ENCODE measurements around the gene TRMT11.
"Not testable (repeated sequence)": the region's sequence is repeated elsewhere in the genome, so short reads cannot be mapped to it uniquely, and the experiment has no call there.

Gene TRMT11

DNA sequence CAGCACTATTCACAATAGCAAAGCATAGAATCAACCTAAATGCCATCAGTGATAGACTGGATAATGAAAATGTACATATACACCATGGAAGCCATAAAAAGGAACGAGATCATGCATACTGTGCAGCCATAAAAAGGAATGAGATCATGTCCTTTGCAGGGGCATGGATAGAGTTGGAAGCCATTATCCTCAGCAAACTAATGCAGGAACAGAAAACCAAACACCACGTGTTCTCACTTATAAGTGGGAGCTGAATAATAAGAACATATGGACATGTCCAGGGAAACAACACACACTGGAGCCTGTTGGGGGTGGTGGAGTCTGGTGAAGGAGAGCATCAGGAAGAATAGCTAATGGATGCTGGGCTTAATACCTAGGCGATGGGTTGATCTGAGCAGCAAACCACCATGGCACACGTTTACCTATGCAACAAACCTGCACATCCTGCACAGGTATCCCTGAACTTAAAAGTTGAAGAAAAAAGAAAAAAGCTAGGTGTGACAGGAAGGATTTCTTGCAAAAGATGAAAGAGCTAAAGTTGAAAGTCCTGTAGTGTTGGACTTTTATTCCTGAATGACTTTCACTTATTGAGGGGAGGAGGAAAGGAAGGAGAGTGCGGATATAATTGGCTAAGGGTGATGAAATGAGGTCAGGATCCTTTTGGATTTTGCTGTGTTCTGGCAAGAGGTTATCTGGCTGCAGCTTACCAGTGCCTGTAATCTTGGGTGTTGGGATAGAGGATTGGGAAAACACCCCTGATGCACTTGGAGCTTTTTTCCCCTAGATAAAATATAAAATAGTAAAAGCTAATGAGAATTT, 8.5 kb downstream of the TRMT11 start:
- DNase-seq, result no peak

DNA sequence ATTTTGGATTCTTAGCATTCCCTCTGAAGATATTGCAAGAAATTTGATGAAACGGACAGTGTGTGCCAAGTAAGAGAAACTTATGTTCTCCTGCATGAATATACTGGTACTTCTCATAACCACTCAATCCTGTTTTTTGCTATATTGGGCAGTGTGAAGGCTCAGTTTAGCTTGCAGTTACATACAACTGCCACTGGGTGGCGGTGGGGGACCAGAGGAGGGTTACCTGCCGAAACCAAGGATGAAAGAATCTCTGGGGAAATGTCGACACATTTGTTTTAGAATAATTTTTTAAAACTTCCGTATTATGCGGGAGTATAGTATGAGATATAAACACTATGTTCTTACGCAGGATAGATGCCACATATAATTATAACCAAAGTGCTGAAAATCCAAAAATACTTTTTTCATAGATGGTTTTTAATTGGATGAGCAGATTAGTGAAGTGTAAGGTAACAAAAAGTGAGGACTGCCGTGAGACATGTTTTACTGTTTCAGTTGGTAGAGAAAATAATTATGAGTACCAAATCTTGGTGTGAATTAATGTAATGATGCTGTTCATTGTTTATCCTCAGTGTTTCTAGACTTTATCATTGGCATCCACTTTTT, 9.7 kb downstream of the TRMT11 start:
- no peak for DNase-seq

DNA sequence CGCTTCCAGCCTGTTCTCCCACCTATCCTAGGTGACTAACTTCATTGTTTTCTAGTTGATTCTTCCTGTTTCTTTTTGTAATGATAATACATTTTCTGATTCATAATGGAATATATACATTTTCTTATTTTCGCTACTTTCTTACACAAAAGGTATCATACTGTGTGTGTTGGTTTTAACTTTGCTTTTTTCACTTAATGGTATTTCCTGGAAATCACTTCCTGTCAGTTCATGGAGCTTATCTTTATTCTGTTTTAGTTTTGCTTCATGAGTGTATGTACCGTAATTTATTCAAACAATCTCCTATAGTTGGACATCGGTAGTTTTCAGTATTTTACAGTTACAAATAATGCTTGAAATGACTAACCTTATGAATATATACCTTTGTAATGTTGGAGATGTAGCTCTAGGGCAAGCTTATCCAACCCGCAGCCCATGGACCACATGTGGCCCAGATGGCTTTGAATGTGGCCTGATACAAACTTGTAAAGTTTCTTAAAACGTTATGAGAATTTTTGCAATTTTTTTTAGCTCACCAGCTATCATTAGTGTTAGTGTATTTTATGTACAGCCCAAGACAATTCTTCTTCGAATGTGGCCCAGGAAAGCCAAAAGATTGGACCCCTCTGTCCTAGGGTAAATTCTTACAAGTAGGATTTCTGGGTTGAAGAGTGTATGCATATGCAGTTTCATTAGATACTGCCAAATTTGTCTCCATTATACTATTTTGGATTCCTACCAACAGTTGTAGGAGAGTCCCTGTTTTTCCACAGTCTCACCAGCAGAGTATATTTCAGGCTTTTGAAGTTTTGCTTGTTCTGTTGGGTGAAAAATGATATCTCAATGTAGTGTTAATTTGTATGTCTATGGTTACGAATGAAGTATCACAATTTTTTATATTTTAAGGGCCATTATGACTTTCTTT, 16.7 kb downstream of the TRMT11 start:
- DNase-seq, result no peak

DNA sequence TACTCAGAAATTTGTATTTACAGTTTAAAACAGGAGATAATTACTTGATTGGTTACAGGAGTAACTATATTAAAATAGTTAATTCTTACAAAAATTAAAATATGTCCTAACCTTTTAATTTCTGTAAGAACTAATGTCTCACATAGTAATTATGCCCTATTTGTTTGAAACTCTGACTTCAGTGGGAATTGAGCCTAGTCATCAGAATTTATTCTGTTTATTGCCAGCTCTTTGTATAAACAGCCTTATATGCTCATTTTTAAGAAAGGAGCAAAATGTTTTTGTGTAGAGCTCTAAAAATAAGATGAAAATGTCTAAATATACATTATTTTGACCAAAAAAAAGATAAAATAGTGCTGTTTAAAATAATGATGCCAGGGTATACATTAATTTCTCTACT, 21.5 kb downstream of the TRMT11 start:
- DNase-seq, result no peak

DNA sequence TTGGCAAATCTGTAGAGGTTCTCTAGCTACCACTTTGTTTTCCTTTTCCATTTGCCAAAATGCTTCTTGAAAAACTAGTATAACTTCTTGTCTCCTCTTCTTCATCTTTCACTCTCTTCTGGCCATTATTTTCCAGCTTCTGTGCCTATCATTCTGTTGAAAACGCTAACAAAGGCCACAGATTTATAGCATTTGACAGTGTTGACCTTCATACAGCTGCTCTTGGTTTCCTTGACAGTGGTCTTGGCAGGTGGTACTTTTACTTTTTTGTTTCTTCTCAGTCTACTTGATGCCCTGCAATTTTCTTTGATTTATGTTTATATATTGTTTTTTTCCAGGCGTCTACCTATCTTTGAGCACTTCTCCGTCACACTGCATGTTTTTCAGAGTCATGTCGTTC, 23.7 kb downstream of the TRMT11 start:
- DNase-seq, result no peak

DNA sequence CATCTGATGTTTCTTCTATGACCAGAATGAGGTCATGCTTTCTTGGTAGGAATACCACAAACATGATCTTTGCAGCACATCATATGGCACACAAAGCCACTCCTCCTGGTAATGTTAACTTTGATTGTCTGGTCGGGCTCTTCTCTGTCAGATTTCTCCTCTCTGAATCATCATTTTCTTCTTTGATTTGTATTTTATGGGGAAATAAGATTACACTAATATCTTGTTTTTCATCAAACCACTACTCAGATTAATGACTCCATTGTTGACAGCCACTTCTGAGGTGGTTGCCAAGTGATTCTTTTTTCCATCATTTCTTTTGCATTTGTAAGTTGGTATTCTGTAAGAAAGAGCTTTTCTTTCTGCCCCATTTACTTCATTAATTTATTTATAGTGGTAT, 29.5 kb downstream of the TRMT11 start:
- DNase-seq, result no peak

DNA sequence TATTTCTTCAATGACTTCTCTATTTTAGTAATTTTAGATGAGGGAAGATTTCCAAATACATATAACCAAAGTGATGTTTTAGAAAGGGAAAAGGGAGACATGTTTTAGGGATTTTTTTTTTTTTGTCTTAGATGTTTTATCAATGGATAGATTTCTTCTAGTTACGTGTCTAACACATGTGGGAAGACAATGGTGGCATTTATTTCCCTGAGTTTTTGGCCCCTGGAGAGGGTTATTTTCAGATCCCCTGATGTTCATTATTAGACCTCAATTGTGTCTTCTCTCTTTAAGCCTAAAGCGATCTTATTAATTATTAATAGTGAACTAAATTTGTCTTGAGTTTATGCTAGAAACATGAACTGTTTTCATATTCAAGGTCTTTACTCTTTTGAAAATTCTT, 30.3 kb downstream of the TRMT11 start:
- DNase-seq, result no peak

DNA sequence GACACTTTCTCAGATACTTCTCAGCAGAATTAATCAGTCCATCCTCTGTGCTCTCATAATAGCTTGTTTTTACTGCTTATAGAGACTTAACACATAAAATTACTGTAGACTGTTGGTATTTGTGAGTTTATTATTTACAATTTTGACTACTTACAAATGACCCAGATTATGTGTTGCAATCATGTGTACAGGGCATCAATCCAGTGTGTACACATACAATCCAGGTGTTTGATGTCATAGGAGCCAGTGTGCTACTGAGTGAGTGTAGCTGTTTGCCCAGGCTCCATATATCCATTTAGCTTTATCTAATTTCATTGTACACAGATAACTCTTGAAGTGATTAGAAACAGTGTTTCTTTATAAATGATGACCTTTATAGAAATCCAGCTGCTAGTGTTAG, 31.3 kb downstream of the TRMT11 start:
- DNase-seq, result no peak

DNA sequence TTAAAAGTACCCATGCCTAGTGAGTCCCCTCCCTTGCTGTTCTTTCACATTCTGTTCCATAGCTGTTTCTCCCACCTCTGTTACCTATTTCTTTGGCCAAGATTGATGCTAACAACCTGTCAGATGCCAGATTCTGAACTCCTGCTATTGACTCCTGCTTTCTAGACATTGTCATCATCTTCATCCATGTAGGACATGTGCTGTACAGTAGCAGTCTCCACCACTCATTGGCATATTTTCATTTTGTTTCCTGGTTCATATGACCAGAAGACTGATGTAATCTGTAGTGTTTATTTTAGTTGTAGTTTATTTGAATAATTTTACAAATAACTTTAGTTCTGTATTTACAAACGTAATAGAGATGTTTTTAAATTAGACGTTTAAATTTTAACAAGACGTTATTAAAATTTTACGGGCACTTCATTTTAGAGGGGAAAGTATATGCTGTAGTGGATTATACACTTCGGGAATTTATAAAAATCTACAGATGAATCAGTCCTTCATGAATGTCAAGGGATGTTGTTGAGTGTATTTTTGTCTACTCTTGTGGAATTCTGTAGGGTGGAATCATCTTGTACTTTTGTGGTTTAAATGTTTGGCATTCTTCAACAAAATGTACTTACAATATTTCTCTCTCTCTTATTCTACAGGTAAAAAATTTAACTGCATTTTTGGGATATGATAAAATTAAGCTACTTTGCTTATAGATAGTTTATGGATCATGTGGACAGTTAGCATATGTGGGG, 34.1 kb downstream of the TRMT11 start:
- DNase-seq, result no peak

DNA sequence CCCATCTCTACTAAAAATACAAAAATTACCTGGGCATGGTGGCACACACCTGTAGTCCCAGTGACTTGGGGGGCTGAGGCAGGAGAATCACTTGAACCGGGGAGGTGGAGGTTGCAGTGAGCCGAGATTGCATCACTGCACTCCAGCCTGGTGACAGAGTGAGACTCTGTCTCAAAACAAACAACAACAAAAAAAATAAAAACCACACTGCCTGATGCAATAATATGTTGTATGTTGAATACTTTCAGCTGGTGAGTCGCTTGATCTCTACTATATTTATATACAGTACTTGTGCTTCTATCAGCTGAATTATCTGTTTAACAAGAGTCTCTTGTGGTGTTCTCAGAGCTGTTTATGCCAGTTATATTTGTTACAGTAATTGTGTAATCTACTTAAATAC, 37.1 kb downstream of the TRMT11 start:
- DNase-seq, result not testable (repeated sequence)

DNA sequence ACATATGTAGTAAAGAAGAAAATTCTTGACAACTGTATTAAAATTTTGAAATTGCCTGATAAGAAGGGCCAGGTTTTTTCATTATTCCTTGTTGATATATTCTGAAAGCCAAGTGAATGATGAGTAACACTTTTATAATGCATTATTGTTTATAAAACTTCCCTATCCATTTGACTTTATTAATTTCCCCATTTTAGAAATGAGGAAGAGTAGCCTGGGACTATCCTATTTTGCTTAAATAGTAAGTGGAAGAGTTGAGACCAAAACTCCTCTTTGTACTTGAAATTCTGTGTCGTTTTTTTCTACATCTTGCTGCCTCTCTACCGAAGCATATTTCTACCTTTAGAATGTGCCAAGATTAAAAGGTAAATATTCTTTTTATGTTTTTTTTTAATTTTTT, 39.7 kb downstream of the TRMT11 start:
- no peak for DNase-seq

DNA sequence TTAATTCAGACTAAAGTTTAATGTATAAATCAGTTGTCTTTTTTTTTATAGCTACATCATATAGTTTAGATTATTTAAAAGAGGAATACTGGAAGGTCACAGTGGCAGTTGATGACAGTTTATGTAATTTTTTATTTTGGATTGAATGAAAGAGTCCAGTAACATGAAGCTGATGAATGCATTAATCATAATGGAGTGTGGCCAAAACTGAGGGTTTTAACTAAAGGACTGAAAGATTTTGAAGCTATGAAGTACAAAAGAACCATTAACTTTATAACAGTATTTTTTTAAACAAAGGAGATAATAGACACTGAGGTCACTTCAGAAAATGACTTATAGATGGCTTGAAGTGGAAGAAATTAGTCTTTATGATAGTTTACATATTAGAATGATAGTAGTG, 41.3 kb downstream of the TRMT11 start:
- DNase-seq, result no peak

DNA sequence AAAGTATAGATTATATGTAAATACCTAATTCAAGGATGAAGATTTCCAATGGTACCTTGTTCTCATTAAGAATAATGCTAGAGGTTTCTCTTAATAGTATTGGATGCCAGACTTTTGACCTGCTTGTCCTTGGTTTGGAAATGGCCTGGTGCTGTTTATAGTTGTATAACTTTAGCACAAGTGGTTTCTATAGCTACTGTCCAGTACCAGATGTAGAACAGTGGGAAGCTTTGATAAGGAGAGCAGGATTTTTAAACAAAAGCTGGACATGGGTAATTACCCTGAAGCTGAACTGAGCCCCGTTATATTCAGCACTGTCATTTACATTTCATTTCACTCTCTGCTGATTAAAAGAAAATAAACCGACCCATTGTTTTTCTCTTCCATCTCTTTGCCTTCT, 43.7 kb downstream of the TRMT11 start:
- DNase-seq, result no peak

DNA sequence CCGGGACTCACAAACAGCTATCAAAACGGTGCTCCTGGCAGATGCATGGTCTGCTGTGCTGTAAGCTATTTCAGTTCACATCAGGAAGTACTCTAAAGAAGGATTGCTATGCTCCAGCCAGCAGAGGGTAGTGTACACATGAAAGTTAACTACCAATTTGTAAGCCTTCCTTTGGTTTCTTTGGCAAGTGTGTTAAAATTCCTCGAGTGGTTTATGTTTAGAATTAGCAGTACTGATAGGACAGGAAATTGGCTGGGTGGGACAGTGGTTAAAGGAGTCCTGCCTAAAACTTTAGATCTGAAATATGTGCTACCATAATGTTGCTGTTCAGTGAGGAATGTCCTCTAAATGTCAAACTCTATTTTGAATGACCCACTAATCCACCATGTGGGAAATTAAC, 47.4 kb downstream of the TRMT11 start:
- no peak for DNase-seq

DNA sequence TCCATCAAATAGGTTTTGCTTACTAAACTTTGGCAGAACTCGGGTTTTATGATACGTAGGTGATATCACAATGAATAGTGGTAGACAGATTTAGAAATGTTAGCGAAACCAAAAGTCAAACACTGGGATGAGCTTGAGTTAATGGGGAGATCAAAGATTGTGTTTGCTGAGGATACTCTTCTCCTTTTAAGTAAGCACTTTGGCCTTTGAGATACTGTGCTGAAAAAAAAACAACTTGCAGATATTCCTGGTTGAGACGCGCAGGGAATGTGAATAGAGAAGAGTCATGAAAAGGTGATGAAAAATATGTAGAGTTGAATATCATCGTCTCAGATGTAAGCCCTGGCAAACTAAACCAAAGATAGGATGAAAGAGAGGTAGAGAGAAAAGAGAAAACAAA, 48.3 kb downstream of the TRMT11 start:
- DNase-seq, result no peak

DNA sequence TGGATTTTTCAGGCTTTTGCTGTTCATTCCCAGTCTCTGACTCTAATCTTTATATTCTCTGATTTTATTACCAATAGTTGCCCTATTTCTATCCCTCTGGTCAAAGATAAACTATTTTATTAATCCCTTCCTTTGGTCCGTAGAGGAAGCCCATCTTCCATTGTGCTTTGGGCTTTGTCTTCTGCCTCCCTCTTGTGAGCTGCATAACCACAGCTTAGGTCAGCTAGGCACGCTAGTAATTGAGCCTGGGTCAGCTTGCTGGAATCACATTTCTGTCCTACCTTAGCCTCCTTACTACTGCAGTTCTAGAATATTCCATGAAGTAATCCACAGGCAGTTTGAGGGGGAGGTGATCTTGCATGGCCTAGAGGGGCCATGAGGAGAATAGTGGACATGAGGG, 49.4 kb downstream of the TRMT11 start:
- DNase-seq, result no peak

DNA sequence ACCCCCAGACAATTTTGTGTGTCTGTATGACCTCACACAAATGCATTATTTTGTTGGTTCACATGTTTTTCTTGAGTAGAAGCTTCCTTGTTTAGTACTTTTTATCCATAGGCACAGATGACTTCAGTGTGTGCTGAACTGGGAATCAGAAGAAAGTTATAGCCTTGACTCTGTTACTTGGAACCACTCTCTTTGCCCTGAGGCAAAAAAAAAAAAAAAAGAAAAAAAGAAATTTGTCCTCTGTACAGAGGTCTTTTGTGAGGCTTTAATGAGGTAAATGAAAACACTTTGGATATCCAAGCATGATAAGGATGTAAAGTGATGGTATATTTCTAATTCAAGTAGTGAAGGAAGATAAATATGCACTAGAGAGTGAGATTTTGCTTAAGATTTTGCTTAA, 51.9 kb downstream of the TRMT11 start:
- no peak for DNase-seq

DNA sequence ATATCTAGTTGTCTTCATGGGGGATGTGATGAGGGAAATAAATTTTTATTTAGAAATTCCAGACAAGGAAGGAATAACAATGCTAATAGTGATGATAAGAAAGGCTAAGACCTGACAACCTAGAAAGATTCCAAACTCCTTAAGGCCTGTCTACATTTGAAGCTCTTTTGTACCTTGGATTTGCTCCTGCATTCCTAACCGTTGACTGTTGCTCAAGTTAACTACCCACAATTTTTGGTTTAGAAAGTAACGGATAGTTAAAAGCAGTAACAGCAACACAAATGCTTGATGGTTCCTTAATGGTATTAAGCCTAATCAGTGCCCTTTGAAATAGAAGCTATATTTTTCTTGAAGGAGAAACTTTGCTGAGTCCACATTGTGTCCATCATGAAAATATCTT, 52.9 kb downstream of the TRMT11 start:
- no peak for DNase-seq

DNA sequence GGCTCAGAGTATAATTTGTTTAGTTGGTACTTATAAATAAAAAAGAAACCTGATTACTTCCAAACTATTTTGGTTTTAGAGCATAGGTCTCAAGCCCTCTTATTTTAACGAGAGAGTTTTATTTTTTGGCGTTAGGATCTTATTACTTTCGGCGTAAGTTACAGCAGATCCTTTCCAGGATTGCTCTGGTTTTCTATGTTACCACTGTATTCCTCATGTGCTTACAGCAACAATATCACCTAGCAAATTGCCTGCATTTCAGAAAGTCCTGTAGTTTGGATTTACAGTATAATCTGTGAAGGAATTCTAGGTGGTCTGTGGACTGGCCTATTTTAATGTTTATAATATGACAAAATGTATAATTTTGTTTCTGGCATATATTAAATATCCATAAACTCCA, 54.1 kb downstream of the TRMT11 start:
- DNase-seq, result no peak

DNA sequence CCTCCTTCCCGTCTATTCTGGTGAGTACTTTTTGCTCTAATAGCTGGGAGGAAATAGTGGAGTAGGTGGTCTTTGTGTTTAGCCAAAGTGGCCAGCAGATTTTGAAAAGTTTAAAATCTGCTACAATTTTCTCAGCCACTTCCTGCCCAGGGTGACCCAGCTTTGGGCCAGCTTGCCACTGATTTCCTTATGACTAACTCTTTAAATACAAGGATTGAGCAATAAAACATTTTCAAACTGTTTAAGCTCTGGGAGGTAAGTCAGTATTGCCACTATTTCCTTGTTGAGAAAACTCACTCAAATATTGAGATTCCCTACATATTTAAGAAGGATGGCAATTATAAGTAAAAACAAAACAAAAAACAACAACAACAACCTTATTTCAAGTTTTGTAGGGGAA, 54.5 kb downstream of the TRMT11 start:
- DNase-seq, result no peak

DNA sequence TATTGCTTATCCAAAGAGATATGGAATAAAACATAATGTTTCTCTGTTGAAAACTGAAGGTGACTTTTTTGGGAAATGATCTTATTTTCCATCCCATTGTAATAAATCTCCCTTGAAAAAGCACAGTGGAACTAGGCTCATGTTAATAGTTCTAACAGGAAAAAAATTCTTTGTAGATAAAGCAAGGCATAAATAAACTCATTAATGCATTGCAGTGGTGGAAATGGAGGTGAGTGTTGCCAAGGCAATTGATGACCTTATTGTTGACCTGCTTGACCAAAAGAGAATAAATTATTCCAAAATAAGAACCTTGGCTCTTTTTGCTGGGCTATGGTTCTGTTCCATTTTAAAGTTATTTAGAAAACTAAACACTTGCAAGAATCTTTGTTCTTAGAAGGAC, 55.2 kb downstream of the TRMT11 start:
- DNase-seq, result no peak

DNA sequence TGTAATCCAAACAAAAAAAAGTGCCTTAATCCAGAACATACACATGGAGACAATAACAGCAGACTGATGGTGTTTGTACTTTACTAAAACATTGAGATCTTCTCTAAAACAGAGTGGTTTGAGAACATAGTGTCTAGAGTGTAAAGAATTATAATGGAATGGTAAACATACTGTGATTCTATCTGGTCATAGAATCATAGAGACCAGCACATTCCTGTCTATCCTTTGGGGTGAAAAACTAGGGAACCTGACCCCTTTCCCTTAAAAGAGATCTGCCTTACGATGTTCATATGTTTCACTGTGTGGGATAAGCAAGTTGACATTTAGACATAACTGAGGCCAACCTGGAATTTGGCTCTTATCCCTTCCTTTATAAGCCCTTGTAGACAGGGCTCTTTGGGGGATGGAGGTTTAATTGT, 55.7 kb downstream of the TRMT11 start:
- no peak for DNase-seq

DNA sequence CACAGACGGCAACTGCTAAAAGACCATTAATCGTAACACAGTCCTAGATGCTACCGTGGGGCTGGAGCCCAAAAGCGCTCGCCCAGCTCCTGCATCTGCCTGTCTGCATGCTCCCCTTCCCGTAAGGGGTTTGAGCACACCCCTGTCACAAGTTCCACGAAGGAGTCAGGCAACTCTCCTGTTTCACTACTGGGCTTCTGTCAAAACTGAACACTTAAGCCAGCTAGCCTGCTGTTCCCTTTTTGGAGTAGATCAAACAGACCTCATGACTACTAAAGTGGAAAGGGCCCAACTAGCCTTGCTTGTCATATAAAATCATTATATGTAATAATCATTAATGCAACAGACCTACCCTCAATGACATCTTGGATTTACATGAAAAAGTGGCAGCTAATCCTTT, 61.3 kb downstream of the TRMT11 start:
- no peak for DNase-seq

All from activated gamma-delta T cell (primary cell).